ENCODE data around the gene SLC25A27. TPM values are rescaled to one million over a fixed set of nuclear protein-coding genes. Genes with fewer than 3 reads are reported as not detected.

Gene SLC25A27
- total RNA-seq, 1 donor from 2014 or later = 11.7 TPM

- no peak for TF ChIP-seq CTCF (IDR thresholded peaks at IDR 0.05)
- no peaks in the 10 kb centered on the region for H3K36me3 ChIP-seq
- no peak overlapping the region for H3K4me3 ChIP-seq
- no peak overlapping the region for H3K27ac ChIP-seq
- no peak for DNase-seq (ENCODE audit: low spot score in 2 of 2)
- H3K4me1 ChIP-seq = no peaks in the 10 kb centered on the region
- no peaks in the 10 kb centered on the region for H3K27me3 ChIP-seq
- H3K9me3 ChIP-seq = peaks cover 0 to 12% of the 10 kb centered on the region in 2 donors
- intact Hi-C loops (cut with DNase I) = no loop called here
Observed at GRCh38 chr6:46618726-46619125, 34.0 kb upstream of the SLC25A27 start.

GRCh38 chr6:46626228-46626909, 26.4 kb upstream of the SLC25A27 start:
- Histone ChIP-seq H3K27ac (no peak overlapping the region), H3K36me3 (no peaks in the 10 kb centered on the region), H3K27me3 (no peaks in the 10 kb centered on the region), H3K4me1 (no peaks in the 10 kb centered on the region), H3K9me3 (peaks cover 0 to 6% of the 10 kb centered on the region in 2 donors), H3K4me3 (peak overlapping the region; percentile 5 to 53)
- intact Hi-C loops (cut with DNase I) = loop anchor here (1.0 to 2.0 kb wide), 3 partner anchors 136 to 406 kb away; partner anchors contain the start of gene RCAN2
- TF ChIP-seq CTCF (IDR thresholded peaks at IDR 0.05) = peak; percentile 62 to 74 (median 63)
- no peak for DNase-seq (ENCODE audit: low spot score in 2 of 2)

GRCh38 chr6:46626976-46627375, 25.8 kb upstream of the SLC25A27 start:
- Histone ChIP-seq H3K4me1 (no peaks in the 10 kb centered on the region), H3K27me3 (no peaks in the 10 kb centered on the region), H3K36me3 (no peaks in the 10 kb centered on the region), H3K27ac (no peak overlapping the region), H3K4me3 (no peak overlapping the region), H3K9me3 (peaks cover 0 to under 1% of the 10 kb centered on the region in 2 donors)
- no peak for DNase-seq (ENCODE audit: low spot score in 2 of 2)
- intact Hi-C loops (cut with DNase I) = loop anchor here (1.0 to 2.0 kb wide), 3 partner anchors 136 to 406 kb away; partner anchors contain the start of gene RCAN2
- TF ChIP-seq CTCF (IDR thresholded peaks at IDR 0.05) = no peak

GRCh38 chr6:46628498-46628897, 24.3 kb upstream of the SLC25A27 start:
- no peak for DNase-seq (ENCODE audit: low spot score in 2 of 2)
- intact Hi-C loops (cut with DNase I) = no loop called here
- H3K4me1 ChIP-seq = no peaks in the 10 kb centered on the region
- peak overlapping the region in 1 of 2 donors; percentile 45 for H3K27ac ChIP-seq
- no peaks in the 10 kb centered on the region for H3K9me3 ChIP-seq
- H3K36me3 ChIP-seq = no peaks in the 10 kb centered on the region
- no peak for TF ChIP-seq CTCF (IDR thresholded peaks at IDR 0.05)
- no peak overlapping the region for H3K4me3 ChIP-seq
- no peaks in the 10 kb centered on the region for H3K27me3 ChIP-seq

GRCh38 chr6:46628976-46629375, 23.8 kb upstream of the SLC25A27 start:
- Histone ChIP-seq H3K4me3 (no peak overlapping the region), H3K27ac (peak overlapping the region in 1 of 2 donors; percentile 45), H3K27me3 (no peaks in the 10 kb centered on the region), H3K36me3 (no peaks in the 10 kb centered on the region), H3K4me1 (no peaks in the 10 kb centered on the region), H3K9me3 (no peaks in the 10 kb centered on the region)
- intact Hi-C loops (cut with DNase I) = no loop called here
- DNase-seq (ENCODE audit: low spot score in 2 of 2) = no peak
- no peak for TF ChIP-seq CTCF (IDR thresholded peaks at IDR 0.05)
